ENCODE data around the gene USP32.

USP32 gene

DNA sequence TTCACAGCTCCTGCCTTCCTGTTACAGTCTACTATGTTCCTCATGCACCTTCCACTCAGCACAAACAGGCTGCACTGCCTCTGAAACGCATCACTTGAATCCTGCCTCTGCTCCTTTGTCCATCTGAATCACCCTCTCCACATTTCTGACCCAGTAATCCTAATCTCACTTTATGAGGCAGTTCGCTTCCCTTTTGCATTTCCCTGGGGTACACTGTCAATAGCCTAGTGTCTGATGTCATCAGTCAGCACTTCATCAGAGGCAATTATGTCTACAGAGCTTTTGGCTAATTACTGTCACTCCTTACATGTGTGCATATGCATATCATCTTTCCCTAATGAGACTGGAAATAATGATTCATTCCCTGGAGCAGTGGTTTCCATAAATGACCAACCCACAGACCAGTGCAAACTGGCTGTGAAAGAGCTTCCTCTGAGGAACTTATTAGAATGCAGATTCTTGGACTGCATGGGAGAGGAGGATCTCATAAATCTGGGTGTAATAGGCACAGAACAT is 218.6 kb downstream of the USP32 start:
- no peak for DNase-seq (ENCODE audit: low read depth in 2 of 2)

GRCh38 chr17:60171753-60172079 is 220.2 kb downstream of the USP32 start:
- DNase-seq (ENCODE audit: low read depth in 2 of 2): no peak

GRCh38 chr17:60170835-60171752 is 220.8 kb downstream of the USP32 start:
- no peak for DNase-seq (ENCODE audit: low read depth in 2 of 2)

- DNase-seq (ENCODE audit: low read depth in 2 of 2): no peak
These were observed 221.8 kb downstream of the USP32 start for GRCh38 chr17:60169921-60170817.

- no peak for DNase-seq (ENCODE audit: low read depth in 2 of 2)
These were observed 223.3 kb downstream of the USP32 start for GRCh38 chr17:60168654-60169053.

DNA sequence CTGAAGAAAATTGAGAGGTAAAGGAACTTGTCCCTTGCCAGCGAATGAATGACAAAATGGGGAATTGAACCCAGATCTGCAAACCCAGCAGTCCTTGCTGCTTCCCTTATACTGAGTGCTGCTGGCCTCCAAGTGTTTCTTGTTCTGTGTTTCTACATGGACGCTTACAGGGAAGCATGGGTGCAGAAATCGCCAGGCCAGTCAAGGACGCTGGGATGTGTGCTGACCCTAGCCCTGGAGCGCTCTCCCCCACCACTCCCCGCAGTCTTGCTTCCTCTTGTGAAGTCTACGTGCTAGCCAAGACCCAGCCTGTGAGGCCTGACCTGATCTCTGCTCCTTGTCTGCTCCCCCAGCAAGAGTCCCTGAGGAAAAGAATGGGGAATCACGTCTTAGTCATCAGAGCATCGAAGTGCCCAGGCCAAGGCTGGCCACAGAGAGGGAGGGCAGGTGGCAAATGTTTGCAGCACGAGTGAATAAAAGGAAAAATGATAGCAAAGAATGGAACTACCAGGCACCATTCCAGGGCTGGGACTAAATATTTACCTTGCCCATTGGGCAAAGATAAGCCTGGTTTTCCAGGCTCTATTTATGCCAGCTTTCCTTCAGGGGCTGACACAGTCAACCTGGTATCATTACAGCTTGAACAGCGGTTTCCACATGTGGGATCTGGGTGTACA is 224.7 kb downstream of the USP32 start:
- DNase-seq (ENCODE audit: low read depth in 2 of 2): no peak

DNA sequence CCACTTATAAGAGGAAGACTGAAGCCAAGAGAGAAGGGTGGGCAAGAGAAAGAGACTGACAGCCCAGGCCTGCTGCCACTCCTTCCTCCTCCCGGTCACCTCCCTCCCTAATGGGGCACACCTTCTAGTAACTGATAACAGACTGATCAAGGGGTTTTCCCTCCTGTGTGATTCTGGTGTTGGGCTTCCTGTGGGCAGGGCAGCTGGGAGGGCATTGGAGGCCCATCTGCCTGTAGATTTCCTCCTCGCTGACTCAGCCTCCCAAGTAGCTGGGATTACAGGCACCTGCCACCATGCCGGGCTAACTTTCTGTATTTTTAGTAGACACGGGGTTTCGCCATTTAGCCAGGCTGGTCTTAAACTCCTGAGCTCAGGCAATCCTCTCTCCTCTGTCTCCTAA is 226.0 kb downstream of the USP32 start:
- no peak for DNase-seq (ENCODE audit: low read depth in 2 of 2)

DNA sequence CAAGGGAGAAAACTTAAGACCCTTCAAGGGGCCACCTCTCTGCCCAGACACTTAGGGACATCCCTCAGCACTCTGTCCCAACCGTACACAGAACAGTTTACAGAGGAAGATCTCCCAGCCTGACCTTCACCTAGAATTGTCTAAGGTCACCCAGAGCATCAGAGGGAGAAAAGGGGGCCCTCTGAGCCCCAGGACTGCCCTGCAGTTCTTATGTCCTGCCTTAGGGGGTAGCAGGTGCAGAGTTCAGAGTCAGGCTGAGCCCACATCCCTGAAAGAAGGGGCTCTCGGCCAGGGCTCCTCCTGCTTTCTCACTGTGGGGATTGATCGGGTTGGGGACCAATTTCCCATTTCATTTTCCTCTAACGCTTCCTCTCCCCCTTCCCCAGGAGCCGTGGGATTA is 226.7 kb downstream of the USP32 start:
- no peak for DNase-seq (ENCODE audit: low read depth in 2 of 2)

DNA sequence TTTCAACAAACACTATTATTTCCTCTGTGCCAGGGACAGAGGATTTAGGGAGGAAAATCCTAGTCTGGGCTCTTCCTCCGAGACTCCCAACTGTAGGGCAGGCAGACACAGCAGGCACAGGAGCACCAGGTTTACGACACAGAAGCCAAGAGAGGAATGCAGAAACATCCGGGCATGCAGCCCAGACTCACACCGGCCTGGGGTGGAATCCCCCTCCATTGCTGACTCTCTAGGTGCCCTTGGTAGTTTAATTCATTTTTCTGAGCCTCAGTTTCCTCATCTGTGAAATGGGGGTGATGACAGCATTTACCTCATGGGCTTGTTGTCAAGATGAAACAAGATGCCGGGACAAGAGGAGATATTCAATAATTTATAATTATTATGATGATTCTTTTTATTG is 227.2 kb downstream of the USP32 start:
- no peak for DNase-seq (ENCODE audit: low read depth in 2 of 2)

- DNase-seq (ENCODE audit: low read depth in 2 of 2): no peak
These were observed 227.8 kb downstream of the USP32 start for GRCh38 chr17:60164164-60164563.

GRCh38 chr17:60163108-60163784 is 228.7 kb downstream of the USP32 start:
- no peak for DNase-seq (ENCODE audit: low read depth in 2 of 2)

DNA sequence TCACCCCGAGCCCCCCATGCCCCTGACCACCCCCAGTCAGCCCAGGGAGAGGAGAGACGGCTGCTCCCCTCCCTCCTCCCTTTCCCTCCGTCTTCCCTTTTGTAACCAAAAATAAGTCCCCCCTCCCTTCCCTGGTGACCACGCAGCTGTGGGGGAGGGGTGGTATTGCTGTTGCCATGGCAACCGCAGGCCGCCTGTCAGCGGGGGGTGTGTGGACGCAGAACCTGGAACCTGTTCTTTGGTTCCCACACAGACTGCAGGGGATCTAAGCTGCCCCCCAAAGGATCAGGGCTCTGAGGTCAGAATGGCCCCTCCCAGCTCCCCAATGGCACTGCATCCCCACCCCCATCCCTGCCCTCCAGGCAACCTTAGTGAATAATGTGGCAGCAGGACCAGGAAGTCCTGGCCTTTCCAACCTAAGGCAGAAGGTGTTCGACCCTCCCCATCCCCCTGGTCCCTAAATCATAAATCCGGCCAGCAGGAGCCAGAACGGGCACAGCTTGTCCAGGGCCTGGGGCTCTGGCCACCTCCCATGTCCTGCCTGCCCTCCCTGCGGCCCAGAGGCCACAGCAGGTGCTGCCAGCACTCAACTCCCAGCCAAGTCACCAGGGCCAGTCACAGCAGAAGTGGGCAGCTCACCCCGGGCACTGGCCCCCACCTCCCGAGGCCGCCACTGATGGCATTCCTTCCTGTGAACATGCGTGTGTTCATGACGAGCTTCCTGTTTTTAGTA is 230.2 kb downstream of the USP32 start:
- no peak for DNase-seq (ENCODE audit: low read depth in 2 of 2)

DNA sequence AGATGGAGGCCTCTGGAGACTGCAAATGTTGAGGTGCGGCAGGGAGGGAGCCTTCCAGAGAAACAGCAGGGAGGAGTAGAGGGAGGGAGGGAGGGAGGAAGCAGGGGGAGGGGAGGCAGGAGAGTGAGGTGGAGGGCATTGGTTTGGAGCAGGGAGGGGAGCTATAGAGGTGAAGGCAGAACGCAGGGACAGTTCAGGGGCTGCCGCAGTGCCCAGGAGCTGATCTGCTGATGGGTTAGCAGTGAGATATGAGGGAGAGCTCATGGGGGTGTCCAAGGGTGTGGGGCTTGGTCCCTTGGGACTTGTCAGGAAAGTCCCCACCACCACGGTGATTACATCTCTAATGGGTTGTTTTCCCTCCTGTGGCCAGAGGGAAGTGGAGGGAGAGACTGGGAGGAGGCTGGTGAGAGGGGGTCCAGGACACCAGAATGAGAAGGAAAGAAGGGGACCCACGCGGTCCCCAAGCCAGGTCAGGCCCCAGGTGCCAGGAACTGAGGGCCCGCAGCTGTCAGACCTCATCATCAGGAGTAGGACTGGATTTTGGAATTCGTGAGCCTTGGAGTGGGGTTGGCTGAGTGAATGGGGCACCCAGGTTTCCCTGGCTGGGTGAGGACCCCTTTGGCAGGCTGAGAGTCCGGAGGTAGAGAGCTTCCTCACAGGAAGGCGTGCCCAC is 231.0 kb downstream of the USP32 start:
- no peak for DNase-seq (ENCODE audit: low read depth in 2 of 2)

DNA sequence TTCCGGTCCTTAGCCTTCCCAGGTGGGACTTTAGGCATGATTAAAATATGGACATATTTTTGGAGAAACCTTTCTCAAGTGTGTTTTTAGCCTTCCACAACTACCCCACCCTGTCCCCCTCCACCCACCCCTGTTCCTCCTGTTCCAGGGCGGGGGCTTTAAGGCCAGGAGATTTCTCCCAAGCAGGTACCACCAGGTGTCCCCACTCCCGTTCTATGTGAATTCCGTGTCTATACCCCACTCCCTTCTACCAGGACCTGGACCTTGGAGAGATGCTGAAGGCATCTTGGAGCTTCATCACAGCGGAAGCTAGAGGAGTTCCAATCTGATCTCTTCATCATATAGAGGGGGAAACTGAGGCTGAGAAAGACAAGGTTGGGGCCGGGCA is 232.5 kb downstream of the USP32 start:
- DNase-seq (ENCODE audit: low read depth in 2 of 2): no peak

DNA sequence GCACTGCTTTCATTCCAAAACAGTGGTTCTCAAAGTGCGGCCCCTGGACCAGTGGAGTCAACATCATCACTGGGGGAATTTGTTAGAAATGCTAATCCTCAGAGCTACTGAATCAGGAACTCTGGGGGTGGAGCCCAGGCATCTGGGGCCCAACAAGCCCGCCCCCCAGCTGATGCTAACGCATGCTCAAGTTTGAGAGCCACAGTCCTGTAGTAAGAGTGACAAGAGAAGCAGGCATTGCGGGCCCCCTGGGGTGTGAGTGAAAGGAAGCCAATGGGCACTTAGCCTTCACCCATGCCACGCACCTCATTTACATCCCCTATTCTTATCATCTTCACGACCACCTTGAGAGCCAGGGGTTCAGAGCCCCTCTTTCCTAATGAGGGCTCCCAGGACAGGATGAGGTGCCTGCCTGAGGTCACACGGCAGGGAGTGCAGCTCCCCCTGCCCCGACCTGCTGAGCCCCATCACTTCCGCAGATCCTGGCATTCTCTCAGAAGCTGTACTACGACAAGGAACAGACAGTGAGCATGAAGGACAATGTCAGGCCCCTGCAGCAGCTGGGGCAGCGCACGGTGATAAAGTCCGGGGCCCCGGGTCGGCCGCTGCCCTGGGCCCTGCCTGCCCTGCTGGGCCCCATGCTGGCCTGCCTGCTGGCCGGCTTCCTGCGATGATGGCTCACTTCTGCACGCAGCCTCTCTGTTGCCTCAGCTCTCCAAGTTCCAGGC is 233.0 kb downstream of the USP32 start:
- no peak for DNase-seq (ENCODE audit: low read depth in 2 of 2)

DNA sequence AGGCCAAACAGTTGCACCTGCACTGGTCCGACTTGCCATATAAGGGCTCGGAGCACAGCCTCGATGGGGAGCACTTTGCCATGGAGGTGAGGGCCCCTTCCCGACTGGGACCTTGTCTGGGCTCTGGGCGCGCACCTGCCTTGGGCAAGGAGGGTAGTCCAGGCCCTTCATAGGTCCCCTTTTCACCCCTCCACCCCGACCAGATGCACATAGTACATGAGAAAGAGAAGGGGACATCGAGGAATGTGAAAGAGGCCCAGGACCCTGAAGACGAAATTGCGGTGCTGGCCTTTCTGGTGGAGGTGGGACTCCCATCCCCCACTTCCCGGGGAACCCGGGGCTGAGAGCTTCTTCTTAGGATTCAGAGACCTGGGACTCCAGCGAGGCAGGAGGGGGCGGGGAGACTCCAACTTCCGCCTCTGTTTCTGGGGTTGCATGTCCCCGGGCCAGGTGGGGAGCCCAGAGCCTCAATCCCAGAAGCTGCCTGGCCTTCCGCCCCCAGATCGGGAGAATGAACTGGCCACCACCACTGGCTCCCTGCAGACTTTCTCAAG is 234.4 kb downstream of the USP32 start:
- DNase-seq (ENCODE audit: low read depth in 2 of 2): no peak

DNA sequence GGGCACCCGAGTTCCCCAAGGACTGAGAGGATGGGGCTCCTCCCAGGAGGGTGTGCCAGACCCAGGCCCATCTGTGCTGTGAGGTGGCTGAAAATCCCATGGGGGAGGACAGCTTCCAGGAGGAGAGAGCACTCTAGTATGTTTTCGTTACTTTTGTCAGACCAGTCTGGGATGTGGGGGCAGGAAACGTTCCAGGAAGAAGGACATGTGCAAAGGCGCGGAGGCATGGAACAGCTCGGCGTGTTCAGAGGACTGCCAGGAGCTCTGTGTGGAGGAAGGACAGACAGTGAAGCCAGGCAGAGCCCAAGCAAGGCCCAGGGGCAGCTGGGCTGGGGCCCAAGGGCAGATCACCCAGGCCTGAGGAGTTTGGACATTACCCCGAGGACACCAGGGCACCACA is 235.2 kb downstream of the USP32 start:
- no peak for DNase-seq (ENCODE audit: low read depth in 2 of 2)

DNA sequence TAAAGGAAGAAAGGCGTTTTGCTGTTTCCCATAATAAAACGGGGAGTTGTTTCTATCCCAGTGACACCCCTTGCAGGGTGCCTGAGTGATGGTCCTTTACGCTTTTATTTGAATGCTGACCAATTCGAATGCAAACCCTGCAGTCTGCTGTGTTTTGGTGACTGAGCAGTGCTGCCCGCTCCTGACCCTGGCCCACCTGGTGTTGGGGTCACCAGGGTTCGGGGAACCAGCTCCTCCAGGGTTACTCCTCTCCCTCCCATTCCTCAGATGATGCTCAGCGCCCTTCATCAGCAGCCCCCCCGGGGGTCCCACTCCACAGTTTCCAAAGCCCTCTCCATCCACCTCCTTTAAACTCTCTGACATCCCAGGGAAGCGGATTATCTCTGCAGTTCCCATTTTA is 236.1 kb downstream of the USP32 start:
- DNase-seq (ENCODE audit: low read depth in 2 of 2): no peak

DNA sequence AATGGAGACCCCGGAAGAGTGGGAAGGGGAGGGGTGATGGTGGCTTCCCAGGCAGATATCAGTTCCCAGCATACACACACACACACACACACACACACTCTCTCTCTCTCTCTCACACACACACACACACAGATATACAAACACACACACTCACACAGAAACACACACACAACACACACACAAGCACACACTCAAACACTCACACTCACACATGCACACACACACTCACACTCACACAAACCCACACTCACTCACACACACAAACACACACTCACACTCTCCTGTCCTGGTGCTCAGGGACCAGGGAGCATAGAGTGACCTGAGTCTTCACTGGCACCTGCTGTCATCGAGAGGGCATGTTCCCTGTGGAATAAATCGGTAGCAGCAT is 236.5 kb downstream of the USP32 start:
- no peak for DNase-seq (ENCODE audit: low read depth in 2 of 2)
